Mesenchymal stem cell (in vitro differentiated cells and primary cell): ENCODE measurements around the gene RECK.
A peak's percentile ranks its signal among the peaks of the same experiment; 100 is the strongest.
"Not testable (repeated sequence)": the region's sequence is repeated elsewhere in the genome, so short reads cannot be mapped to it uniquely, and the experiment has no call there.

ENCODE experiments used
- DNase-seq: peaks from one replicate; pipeline ENCODE4 v3.0.0-alpha.2; 2013
- H2AFZ ChIP-seq: one replicate; pipeline ENCODE4 v1.6.1; 2013; ENCODE audit warnings: low read depth, mild to moderate bottlenecking, control low read depth, inconsistent platforms, low read length, moderate library complexity
- H2AK5ac ChIP-seq: 2 replicates; pipeline ENCODE4 v1.6.1; 2013; ENCODE audit warnings: low read length, moderate library complexity, mild to moderate bottlenecking, inconsistent platforms; ENCODE audit not compliant: severe bottlenecking
- H2BK120ac ChIP-seq: one replicate; pipeline ENCODE4 v1.6.1; 2013; ENCODE audit warnings: low read depth, mild to moderate bottlenecking, inconsistent platforms, low read length, moderate library complexity
- H2BK12ac ChIP-seq, 2 experiments: one replicate each; pipeline ENCODE4 v1.6.1; 2013; ENCODE audit warnings: inconsistent platforms in 2 of 2, low read length in 2 of 2, mild to moderate bottlenecking in 2 of 2, moderate library complexity in 2 of 2, control low read depth in 1 of 2
- H2BK15ac ChIP-seq: one replicate; pipeline ENCODE4 v1.6.1; 2013; ENCODE audit warnings: mild to moderate bottlenecking, low read depth, inconsistent platforms; ENCODE audit not compliant: poor library complexity, severe bottlenecking
- H2BK5ac ChIP-seq: 2 replicates; pipeline ENCODE4 v1.6.1; 2013; ENCODE audit warnings: low read depth, mild to moderate bottlenecking, low read length, control low read depth, inconsistent platforms; ENCODE audit not compliant: poor library complexity, severe bottlenecking
- H3K14ac ChIP-seq, 2 experiments: one replicate each; pipeline ENCODE4 v1.6.1; 2013; ENCODE audit warnings: inconsistent platforms in 2 of 2, low read length in 2 of 2, control low read depth in 1 of 2, mild to moderate bottlenecking in 1 of 2, moderate library complexity in 1 of 2
- H3K18ac ChIP-seq, 2 experiments: one replicate each; pipeline ENCODE4 v1.6.1; 2013; ENCODE audit warnings: inconsistent platforms in 2 of 2, low read length in 2 of 2, control low read depth in 1 of 2, low read depth in 1 of 2, mild to moderate bottlenecking in 1 of 2
- H3K23ac ChIP-seq, 2 experiments: one replicate each; pipeline ENCODE4 v1.6.1; 2013; ENCODE audit warnings: inconsistent platforms in 2 of 2, low read length in 2 of 2, mild to moderate bottlenecking in 2 of 2, moderate library complexity in 2 of 2, control low read depth in 1 of 2
- H3K27ac ChIP-seq: 2 replicates; pipeline ENCODE4 v1.5.1; 2013; ENCODE audit warnings: mild to moderate bottlenecking, moderate library complexity, low read length, control low read depth, inconsistent platforms; ENCODE audit not compliant: poor library complexity, severe bottlenecking
- H3K27me3 ChIP-seq, 2 experiments: 2 replicates each; pipeline versions ENCODE4 v1.6.1 to v1.7.0; 2013; ENCODE audit warnings: low read length in 2 of 2, mild to moderate bottlenecking in 2 of 2, moderate library complexity in 2 of 2, control low read depth in 1 of 2, inconsistent platforms in 1 of 2; ENCODE audit not compliant: control insufficient read depth in 1 of 2, insufficient read depth in 1 of 2
- H3K36me3 ChIP-seq, 2 experiments: 2 replicates each; pipeline versions ENCODE4 v1.6.1 to v1.7.0; 2013; ENCODE audit warnings: low read length in 2 of 2, control low read depth in 1 of 2, inconsistent platforms in 1 of 2, low read depth in 1 of 2, mild to moderate bottlenecking in 1 of 2; ENCODE audit not compliant: insufficient read depth in 2 of 2, control insufficient read depth in 1 of 2
- H3K4ac ChIP-seq, 2 experiments: one replicate each; pipeline ENCODE4 v1.6.1; 2013; ENCODE audit warnings: inconsistent platforms in 2 of 2, low read length in 2 of 2, mild to moderate bottlenecking in 2 of 2, moderate library complexity in 2 of 2, control low read depth in 1 of 2, low read depth in 1 of 2
- H3K4me1 ChIP-seq: 2 replicates; pipeline ENCODE4 v1.6.1; 2013; ENCODE audit warnings: low read depth, low read length, control low read depth; ENCODE audit not compliant: control insufficient read depth, insufficient read depth
- H3K4me2 ChIP-seq: 2 replicates; pipeline ENCODE4 v1.6.1; 2013; ENCODE audit warnings: low read length, mild to moderate bottlenecking, inconsistent platforms; ENCODE audit not compliant: poor library complexity, severe bottlenecking
- H3K4me3 ChIP-seq, 2 experiments: 2 replicates each; pipeline versions ENCODE4 v1.5.1 to v1.7.0; 2013; ENCODE audit warnings: low read length in 2 of 2, mild to moderate bottlenecking in 2 of 2, control low read depth in 1 of 2, low read depth in 1 of 2; ENCODE audit not compliant: insufficient read depth in 1 of 2
- H3K79me1 ChIP-seq: replicated peaks from 2 replicates; pipeline ENCODE4 v1.6.1; 2013; ENCODE audit warnings: mild to moderate bottlenecking, control low read depth, low read length, inconsistent platforms; ENCODE audit not compliant: poor library complexity, severe bottlenecking
- H3K9ac ChIP-seq: 2 replicates; pipeline ENCODE4 v1.7.0; 2013; ENCODE audit warnings: mild to moderate bottlenecking, low read length, moderate library complexity
- H3K9me3 ChIP-seq: 2 replicates; pipeline ENCODE4 v1.7.0; 2013; ENCODE audit warnings: mild to moderate bottlenecking, low read length; ENCODE audit not compliant: control insufficient read depth
- H4K8ac ChIP-seq: one replicate; pipeline ENCODE4 v1.6.1; 2013; ENCODE audit warnings: inconsistent platforms, mild to moderate bottlenecking, low read length, moderate library complexity
- H4K91ac ChIP-seq: one replicate; pipeline ENCODE4 v1.6.1; 2013; ENCODE audit warnings: mild to moderate bottlenecking, low read length, inconsistent platforms
- WGBS: methylation state at CpG from one replicate; pipeline ENCODE4 v1.1.7; 2013; ENCODE audit warnings: mixed read lengths; 5-methylcytosine and 5-hydroxymethylcytosine counted together

Gene RECK

GRCh38 chr9:36159509-36159908 lies 122.8 kb downstream of the RECK start:
- peak overlapping the region; percentile 65 for H3K9ac ChIP-seq
- not testable (repeated sequence) for H2AFZ ChIP-seq, H4K91ac ChIP-seq, H3K27me3 ChIP-seq, H3K18ac ChIP-seq, H3K4ac ChIP-seq, H3K79me1 ChIP-seq, H2BK12ac ChIP-seq, H3K23ac ChIP-seq, H3K27ac ChIP-seq, H3K9me3 ChIP-seq, H3K14ac ChIP-seq, H3K36me3 ChIP-seq, H3K4me2 ChIP-seq, H2BK5ac ChIP-seq, H2BK120ac ChIP-seq, H2BK15ac ChIP-seq, H2AK5ac ChIP-seq, H3K4me3 ChIP-seq, DNase-seq, H4K8ac ChIP-seq
- WGBS, result 100% methylated on average over 4 of the region's 4 CpGs
- H3K4me1 ChIP-seq, result peaks cover 24% of the 10 kb centered on the region

- 79% methylated on average over 11 of the region's 11 CpGs for WGBS
- peaks cover 25% of the 10 kb centered on the region for H3K4me1 ChIP-seq
Measured at GRCh38 chr9:36160126-36160525, 123.4 kb downstream of the RECK start.

GRCh38 chr9:36161187-36161586 lies 124.5 kb downstream of the RECK start:
- Histone ChIP-seq H3K36me3 (peaks cover 3 to 9% of the 10 kb centered on the region in 2 experiments), H3K4ac (peak overlapping the region in 1 of 2 experiments; percentile 55), H3K18ac (no peak overlapping the region), H4K91ac (no peak overlapping the region), H3K9me3 (peaks cover 3% of the 10 kb centered on the region), H3K27me3 (no peaks in the 10 kb centered on the region), H3K4me1 (peaks cover 29% of the 10 kb centered on the region), H2BK12ac (no peak overlapping the region), H2AK5ac (peak overlapping the region; percentile 100), H3K14ac (no peak overlapping the region), H2AFZ (no peak overlapping the region), H2BK5ac (no peak overlapping the region), H3K4me2 (no peak overlapping the region), H3K27ac (peak overlapping the region; percentile 54), H3K23ac (no peak overlapping the region), H2BK15ac (no peak overlapping the region), H2BK120ac (no peak overlapping the region), H3K79me1 (no peaks in the 10 kb centered on the region), H3K9ac (peak overlapping the region; percentile 38), H4K8ac (no peak overlapping the region), H3K4me3 (peak overlapping the region in 1 of 2 experiments; percentile 42)
- DNase-seq, result peak; percentile 42
- 88% methylated on average over 2 of the region's 2 CpGs for WGBS

More at GRCh38 chr9:36160126-36160525, 123.4 kb downstream of the RECK start:
- H3K14ac ChIP-seq, H3K79me1 ChIP-seq, H4K91ac ChIP-seq, H2BK15ac ChIP-seq, H3K27me3 ChIP-seq, H2BK120ac ChIP-seq, H3K4me3 ChIP-seq, H3K9ac ChIP-seq, H2AK5ac ChIP-seq, H3K23ac ChIP-seq, H3K27ac ChIP-seq, H2BK12ac ChIP-seq, H3K36me3 ChIP-seq, DNase-seq, H3K9me3 ChIP-seq, H4K8ac ChIP-seq, H3K4ac ChIP-seq, H2BK5ac ChIP-seq, H3K18ac ChIP-seq, H2AFZ ChIP-seq, H3K4me2 ChIP-seq: not testable (repeated sequence)

- H3K4me2 ChIP-seq, result no peak overlapping the region
- peak overlapping the region in 1 of 2 experiments; percentile 58 for H3K14ac ChIP-seq
- H3K4me1 ChIP-seq, result peaks cover 32% of the 10 kb centered on the region
- H2BK120ac ChIP-seq, result peak overlapping the region; percentile 54
- H3K27ac ChIP-seq, result peak overlapping the region; percentile 99
- peak overlapping the region; percentile 55 for H2AK5ac ChIP-seq
- no peak for DNase-seq
- peak overlapping the region; percentile 45 for H4K8ac ChIP-seq
- H3K27me3 ChIP-seq, result no peaks in the 10 kb centered on the region
- peak overlapping the region; percentile 85 for H3K9ac ChIP-seq
- H2BK15ac ChIP-seq, result peak overlapping the region; percentile 29
- peak overlapping the region; percentile 96 for H4K91ac ChIP-seq
- 94% methylated on average over 16 of the region's 17 CpGs for WGBS
- peaks cover 0 to 3% of the 10 kb centered on the region in 2 experiments for H3K36me3 ChIP-seq
- H2AFZ ChIP-seq, result no peak overlapping the region
- peak overlapping the region; percentile 83 to 84 for H3K4ac ChIP-seq
- peak overlapping the region; percentile 7 to 96 for H2BK12ac ChIP-seq
- no peaks in the 10 kb centered on the region for H3K79me1 ChIP-seq
- H3K4me3 ChIP-seq, result no peak overlapping the region
- H2BK5ac ChIP-seq, result peak overlapping the region; percentile 74
- no peak overlapping the region for H3K23ac ChIP-seq
- H3K18ac ChIP-seq, result peak overlapping the region; percentile 86 to 87
- no peaks in the 10 kb centered on the region for H3K9me3 ChIP-seq
Measured at GRCh38 chr9:36162211-36162738, 125.6 kb downstream of the RECK start.
